Measurements from ENCODE around the gene FAM13B. TPM values are rescaled to one million over a fixed set of nuclear protein-coding genes. Genes with fewer than 3 reads are reported as not detected.

Gene FAM13B
- total RNA-seq, 1 experiment from 2014 or later = 6.4 TPM

GRCh38 chr5:137899493-137899892 lies 133.4 kb downstream of the FAM13B start:
- DNase-seq (ENCODE audit: low read depth) = no peak

DNA sequence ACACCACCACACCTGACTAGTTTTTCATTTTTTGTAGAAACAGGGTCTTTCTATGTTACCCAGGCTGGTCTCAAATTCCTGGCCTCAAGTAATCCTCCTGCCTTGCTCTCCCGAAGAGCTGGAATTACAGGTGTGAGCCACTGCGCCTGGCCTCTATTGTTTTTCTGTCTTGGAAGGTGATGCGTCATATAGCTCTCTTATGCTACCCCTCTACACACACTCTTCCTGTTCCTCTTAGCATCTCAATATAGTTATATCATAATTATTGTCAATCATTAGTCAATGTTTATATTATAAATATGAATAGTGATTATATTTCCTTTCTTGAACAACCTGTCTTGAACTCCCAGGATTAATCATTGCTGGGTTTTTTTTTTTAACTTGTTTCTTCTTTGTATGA lies 136.3 kb downstream of the FAM13B start:
- no peak for DNase-seq (ENCODE audit: low read depth)

DNA sequence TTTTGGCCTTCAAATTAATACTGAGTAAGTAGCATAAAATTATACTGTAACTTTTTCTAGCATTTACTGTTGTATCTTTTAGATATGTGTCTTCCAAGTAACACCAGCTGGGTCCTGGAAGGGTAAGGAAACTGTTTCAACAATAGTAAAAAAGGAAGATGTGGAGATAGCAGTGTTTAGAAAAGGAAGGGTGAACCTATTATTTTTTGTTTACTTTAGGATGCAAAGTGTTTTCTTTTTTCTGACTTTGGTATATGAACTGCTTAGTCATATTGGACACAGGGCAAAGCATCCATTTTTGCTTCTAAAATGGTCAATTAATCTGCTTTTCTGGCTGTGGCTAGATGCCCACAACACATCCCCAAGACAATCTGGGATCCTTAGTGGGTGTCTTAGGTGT lies 138.3 kb downstream of the FAM13B start:
- DNase-seq (ENCODE audit: low read depth) = no peak

GRCh38 chr5:137891849-137892248 lies 141.0 kb downstream of the FAM13B start:
- no peak for DNase-seq (ENCODE audit: low read depth)

GRCh38 chr5:137890845-137891244 lies 142.0 kb downstream of the FAM13B start:
- DNase-seq (ENCODE audit: low read depth) = no peak

DNA sequence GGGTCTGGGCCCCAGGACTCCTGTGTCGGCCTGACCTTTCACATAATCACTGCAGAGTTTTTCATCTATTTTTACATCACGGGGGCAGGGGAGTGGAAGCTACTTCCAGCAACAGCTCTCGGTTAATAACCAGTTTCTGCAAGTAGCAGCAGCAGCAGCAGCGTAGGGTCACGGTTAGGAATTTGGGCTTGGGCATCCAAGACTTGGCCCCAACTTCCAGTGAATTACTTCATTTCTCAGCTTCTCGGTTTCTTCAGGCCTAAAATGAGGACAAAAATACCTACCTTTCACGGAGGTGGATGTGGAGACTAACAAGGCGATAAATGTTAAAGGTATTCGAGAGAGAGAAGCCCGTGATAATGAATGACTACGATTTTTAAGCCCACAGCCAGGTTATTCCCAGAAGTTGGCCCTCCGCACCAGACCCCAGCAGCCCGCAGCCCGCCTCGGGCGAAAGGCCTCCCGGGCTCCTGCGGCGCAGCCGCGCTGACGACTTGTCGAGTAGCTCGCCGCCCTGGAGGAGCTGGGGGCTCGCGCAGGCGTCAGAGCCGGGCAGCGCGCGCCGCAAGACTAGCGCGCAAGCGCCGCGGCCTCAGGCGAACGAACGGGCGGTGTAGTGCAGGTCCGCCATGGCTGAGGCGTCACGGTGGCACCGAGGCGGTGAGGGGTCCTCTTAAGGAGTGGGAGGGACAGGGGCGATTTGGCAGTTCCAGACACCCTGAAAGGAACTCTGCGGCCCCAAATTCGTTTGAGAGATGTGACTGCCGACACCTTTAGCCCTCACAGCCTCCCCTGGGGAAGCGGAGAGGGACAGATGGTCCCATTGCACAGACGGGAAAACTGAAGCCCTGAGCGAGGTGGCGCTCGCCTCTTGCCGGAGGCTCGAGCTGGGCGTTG lies 143.8 kb downstream of the FAM13B start, which contains the start of gene PKD2L2:
Gene PKD2L2 (plus strand): TSS at position 595 of the 897 bp plus-strand sequence. CDS start 35 bp downstream, at position 630.
- DNase-seq (ENCODE audit: low read depth) = peak; percentile 84

- peak; percentile 13 for DNase-seq (ENCODE audit: low read depth)
Observed at GRCh38 chr5:137888466-137888862, 144.4 kb downstream of the FAM13B start.

Other genes with a start within 250 kb of the FAM13B start
- gene MYOT, start 165.2 kb downstream of the FAM13B start, total RNA-seq (2014; rRNA removed; shearing (Covaris generic)) = not detected in 2 replicates
- not detected in 2 replicates for gene PKD2L2, start 143.6 kb downstream of the FAM13B start, total RNA-seq (2014; rRNA removed; shearing (Covaris generic))
- gene WNT8A, start 51.0 kb upstream of the FAM13B start, total RNA-seq (2014; rRNA removed; shearing (Covaris generic)) = not detected in 2 replicates
- 0.29 and 0.36 TPM in 2 replicates for gene NME5, start 106.3 kb upstream of the FAM13B start, total RNA-seq (2014; rRNA removed; shearing (Covaris generic))
- 34.3 and 48.4 TPM in 2 replicates for gene BRD8, start 145.6 kb upstream of the FAM13B start, total RNA-seq (2014; rRNA removed; shearing (Covaris generic))
- 161 and 183 TPM in 2 replicates for gene KIF20A, start 146.0 kb upstream of the FAM13B start, total RNA-seq (2014; rRNA removed; shearing (Covaris generic))
- 26.2 and 35.2 TPM in 2 replicates for gene CDC23, start 180.2 kb upstream of the FAM13B start, total RNA-seq (2014; rRNA removed; shearing (Covaris generic))
- gene GFRA3, start 241.5 kb upstream of the FAM13B start, total RNA-seq (2014; rRNA removed; shearing (Covaris generic)) = not detected in 2 replicates